SH-SY5Y (cell line): ENCODE measurements around the gene HSPG2.

Experiments used
- GATA2 ChIP-seq: IDR thresholded peaks from 2 replicates; pipeline ENCODE4 v1.6.1; 2011; ENCODE audit warnings: mild to moderate bottlenecking, low read depth, low read length
- GATA3 ChIP-seq: IDR thresholded peaks from 2 replicates; pipeline ENCODE4 v1.6.1; 2011; ENCODE audit warnings: low read depth, mild to moderate bottlenecking, low read length, moderate library complexity

- TF ChIP-seq GATA3, result no peak
- no peak for TF ChIP-seq GATA2
Measured at GRCh38 chr1:21868482-21868881, 68.6 kb downstream of the HSPG2 start.
